Right renal pelvis (tissue), 4 donors: ENCODE results near the gene ATRNL1. TPM values are rescaled to one million over a fixed set of nuclear protein-coding genes. Genes with fewer than 3 reads are reported as not detected.

ENCODE experiments used
- DNase-seq, 4 donors: peaks; one replicate each; pipeline ENCODE4 v3.0.0-alpha.2; 2013; ENCODE audit warnings: low read depth in 4 of 4, low spot score in 3 of 4, missing footprints in 1 of 4
- polyA plus RNA-seq, 4 donors: library from polyadenylated mRNA; unstranded; fragments of 120-200 nt; gene quantifications; one replicate each; pipeline ENCODE4 v1.2.1, GENCODE V29; 2013; ENCODE audit not compliant: insufficient read length in 4 of 4

The ATRNL1 gene
- polyA plus RNA-seq, 4 donors: 21.9 to 31.7 (median 28.9) TPM

GRCh38 chr10:115867305-115867704 is 774.1 kb downstream of the ATRNL1 start:
- DNase-seq: no peak

GRCh38 chr10:115871855-115872254 is 778.7 kb downstream of the ATRNL1 start:
- no peak for DNase-seq

GRCh38 chr10:115875172-115875571 is 782.0 kb downstream of the ATRNL1 start:
- no peak for DNase-seq

DNA sequence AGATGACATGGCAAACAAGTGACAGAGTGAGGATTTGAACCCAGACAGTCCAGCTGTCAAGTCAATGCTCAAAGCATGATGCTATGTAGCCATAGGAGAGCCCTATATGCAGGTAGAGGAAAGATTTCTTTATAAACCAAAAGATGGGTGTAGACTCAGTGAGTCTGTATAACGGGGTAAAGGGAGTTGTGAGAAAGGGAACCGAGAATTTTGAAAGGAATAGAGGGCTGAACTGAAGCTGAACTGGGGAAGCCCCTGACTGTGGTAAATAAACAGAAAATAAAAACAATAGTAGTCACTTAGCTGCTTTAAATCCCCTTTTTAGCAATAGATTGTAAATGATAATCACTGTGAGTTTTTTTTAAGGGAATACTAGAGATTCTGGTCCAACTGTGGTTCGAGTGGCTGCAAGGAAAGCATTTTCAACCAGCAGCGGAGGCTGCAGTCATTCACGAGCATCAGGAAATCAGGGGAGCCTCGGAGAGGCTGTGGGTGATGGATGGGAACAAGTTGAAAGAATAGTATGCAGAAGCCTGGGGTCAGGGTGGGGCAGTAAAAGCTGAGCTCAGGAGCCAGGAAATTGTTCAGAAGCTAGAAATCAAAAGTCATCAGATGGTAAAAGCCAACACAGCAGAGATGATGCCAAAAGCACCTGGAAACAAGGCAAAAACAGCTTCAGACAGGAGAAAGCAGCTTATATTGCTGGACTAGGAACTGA is 786.4 kb downstream of the ATRNL1 start:
- no peak for DNase-seq

- DNase-seq: no peak
Observed at GRCh38 chr10:115882021-115882420, 788.9 kb downstream of the ATRNL1 start.

DNA sequence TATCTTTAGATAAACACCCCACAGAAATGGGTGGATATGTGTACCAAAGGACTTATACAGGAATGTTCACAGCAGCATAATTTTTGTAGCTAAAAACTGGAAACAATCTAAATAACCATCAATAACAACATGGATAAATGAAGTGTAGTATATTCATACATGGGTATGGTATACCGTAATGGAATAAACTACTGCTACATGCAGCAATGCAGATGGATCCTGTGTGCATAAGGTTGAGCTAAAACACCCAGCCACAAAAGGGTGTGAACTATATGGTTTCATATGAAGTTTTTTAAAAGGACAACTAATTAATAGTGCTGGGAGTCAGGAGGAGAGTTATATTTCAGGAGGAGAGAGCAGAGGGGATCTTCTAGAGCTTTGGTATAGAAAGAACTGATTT is 790.2 kb downstream of the ATRNL1 start:
- no peak for DNase-seq

GRCh38 chr10:115884331-115884730 is 791.2 kb downstream of the ATRNL1 start:
- no peak for DNase-seq

GRCh38 chr10:115895166-115895565 is 802.0 kb downstream of the ATRNL1 start:
- no peak for DNase-seq

DNA sequence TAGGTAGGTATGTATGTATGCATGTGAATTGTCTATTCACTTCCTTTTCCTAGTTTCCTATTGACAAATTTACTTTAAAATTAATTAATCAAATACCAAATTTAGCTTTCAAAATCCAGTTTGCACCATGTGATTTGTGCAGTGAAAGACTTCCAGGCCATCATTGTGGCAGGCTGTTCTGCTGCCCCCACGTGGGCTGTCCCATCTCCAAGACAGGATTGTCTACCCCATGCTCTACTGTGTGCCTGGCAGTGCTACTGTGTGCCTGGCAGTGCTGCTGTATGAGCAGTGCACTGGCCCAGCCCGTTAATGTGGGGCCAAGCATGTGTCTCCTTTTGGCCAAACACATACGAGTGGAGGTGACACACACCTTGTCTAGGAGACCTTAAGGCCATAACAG is 805.1 kb downstream of the ATRNL1 start:
- no peak for DNase-seq

DNA sequence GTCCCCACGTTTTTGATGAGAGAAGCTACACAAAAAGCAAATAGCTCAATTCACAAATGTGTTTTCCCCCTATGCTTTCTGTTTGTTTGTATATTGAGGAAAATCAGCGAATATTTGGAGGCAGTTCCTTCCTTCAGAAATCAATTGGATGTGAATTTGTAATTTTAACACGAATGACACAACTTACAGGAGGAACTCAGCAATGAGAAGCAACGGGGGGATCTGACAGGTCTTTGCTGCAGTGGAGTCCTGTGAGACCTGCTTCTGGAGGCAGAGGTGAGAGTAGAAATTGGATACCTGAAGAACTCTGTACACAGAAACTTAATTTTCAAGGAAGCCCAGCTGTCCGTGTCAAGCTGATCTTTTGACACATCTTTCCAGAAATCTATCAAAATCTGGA is 809.4 kb downstream of the ATRNL1 start:
- DNase-seq: no peak

DNA sequence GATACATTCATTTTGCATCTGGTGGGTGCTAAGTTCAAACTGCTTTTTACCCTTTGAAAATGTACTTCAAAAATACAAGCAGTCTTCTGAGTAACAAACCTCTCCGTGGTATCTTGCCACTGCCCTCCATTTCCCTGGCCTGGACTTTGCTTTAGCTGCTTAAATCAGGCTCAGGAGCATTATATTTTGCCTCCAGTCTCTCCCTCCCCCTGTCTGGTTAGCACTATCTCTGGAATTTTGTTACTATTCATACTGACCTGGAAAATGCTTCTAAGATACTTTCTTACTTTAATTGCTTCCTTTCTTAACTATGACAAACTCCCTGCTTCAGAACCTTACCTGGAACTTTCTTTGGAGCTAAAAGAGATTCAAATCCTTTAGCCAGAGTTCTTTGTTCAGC is 810.0 kb downstream of the ATRNL1 start:
- DNase-seq: no peak

GRCh38 chr10:115903845-115904244 is 810.7 kb downstream of the ATRNL1 start:
- DNase-seq: no peak

DNA sequence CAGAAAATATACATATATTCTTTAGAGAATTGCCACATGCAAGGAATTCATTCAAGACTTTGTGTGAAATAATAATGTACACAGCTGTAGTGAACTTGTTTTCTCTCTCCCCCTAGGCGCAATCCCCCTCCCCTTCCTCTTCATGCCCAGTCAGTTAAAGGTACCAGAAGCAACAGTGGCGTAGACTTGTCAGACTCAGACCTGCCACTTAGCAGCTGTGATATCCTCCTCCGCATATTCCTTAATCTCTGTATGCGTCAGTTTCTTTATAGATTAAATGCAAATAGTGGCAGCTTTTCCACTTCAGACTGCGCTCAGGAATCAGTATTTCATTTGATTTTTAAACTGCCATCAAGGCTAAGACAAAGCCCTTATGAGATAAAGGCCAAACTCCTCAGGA is 815.9 kb downstream of the ATRNL1 start:
- no peak for DNase-seq

- DNase-seq: no peak
Observed at GRCh38 chr10:115909962-115910731, 817.0 kb downstream of the ATRNL1 start.

GRCh38 chr10:115914475-115914874 is 821.3 kb downstream of the ATRNL1 start:
- no peak for DNase-seq

DNA sequence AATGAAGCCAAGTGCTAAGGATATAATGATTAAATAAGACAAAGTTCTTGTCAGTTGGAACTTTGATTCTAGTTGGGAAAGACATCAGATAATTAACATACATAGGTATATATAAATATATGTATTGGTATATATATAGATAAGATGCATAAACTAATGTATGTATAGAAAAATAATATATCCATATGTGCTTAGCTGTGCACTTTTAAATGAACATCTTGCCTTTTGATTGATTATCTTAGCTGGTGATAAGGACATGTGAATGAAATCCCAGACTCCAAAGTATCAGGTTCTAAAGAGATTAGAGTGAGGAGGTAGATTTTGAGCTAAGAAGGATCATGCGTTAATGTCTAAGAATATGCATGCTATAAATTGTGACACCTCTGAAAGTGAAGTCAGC is 822.3 kb downstream of the ATRNL1 start:
- no peak for DNase-seq

GRCh38 chr10:115918812-115919211 is 825.6 kb downstream of the ATRNL1 start:
- no peak for DNase-seq

- no peak for DNase-seq
Observed at GRCh38 chr10:115921795-115922194, 828.6 kb downstream of the ATRNL1 start.

DNA sequence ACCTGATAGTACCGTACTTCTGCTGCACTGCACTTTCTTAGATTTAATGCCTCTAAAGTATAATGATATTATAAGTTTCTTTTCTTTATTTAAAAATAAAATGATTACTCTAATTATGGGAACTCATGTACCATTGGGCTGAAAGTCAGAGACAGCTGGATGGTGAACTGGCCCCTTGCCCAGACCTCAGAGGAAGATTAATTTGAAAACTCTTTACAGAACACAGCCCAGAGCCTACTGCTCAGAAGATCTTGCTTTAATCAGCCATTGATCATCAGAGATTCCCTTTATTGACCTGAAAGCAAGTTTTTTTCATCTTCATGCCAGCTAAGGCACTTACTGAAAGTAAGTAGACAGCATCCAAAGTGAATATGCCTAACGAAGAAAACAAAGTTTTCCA is 838.1 kb downstream of the ATRNL1 start:
- DNase-seq: no peak

GRCh38 chr10:115932099-115932498 is 838.9 kb downstream of the ATRNL1 start:
- DNase-seq: no peak

GRCh38 chr10:115933098-115933497 is 839.9 kb downstream of the ATRNL1 start:
- DNase-seq: no peak

DNA sequence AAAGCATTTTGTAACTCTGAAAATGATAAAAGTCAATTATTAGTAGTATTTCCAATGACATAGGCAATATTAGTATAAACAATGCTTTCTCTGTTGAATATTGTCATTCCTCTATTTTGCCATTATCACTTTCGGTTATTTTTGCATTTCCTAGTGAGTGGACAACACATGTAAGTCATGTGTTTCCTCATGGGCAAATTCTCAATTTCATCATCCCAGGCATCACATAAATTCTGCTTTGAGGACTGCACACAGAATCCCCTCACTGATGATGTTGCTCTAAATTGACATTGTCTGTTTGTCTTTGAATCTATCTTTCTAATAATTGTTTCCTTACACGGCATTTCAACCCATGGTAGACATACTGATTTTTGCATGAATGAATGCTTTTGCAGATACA is 842.6 kb downstream of the ATRNL1 start:
- DNase-seq: no peak
